CD4-positive, alpha-beta T cell (primary cell): ENCODE results near the gene NR1D2. TPM values are rescaled to one million over a fixed set of nuclear protein-coding genes. Genes with fewer than 3 reads are reported as not detected.

ENCODE experiments used
- ATAC-seq: fragments of 200-7000 bp; cut with Tn5 transposase; one replicate; pipeline ENCODE4 v1.10.0; 2022; ENCODE audit warnings: mild to moderate bottlenecking; ENCODE audit not compliant: poor library complexity
- CTCF ChIA-PET: fragments of 350-600 bp; sonication (Branson Sonifier 250); formaldehyde crosslinking; loops from one replicate; lab custom pipeline; 2021; ENCODE audit warnings: antibody characterized with exemption, inconsistent platforms; lab: Charles Lee
- POLR2A ChIA-PET: fragments of 350-600 bp; sonication (Branson Sonifier 250); formaldehyde crosslinking; loops from one replicate; lab custom pipeline; 2021; ENCODE audit warnings: antibody characterized with exemption, inconsistent platforms; lab: Charles Lee
- DNase-seq, 14 experiments: peaks; one replicate each; pipeline ENCODE4 v3.0.0-alpha.2; 2013 to 2020; ENCODE audit warnings: mixed read lengths in 2 of 14
- H3K27ac ChIP-seq, 2 donors: one replicate each; pipeline versions ENCODE4 v1.5.1 to v1.7.0; 2013; ENCODE audit warnings: low read length in 2 of 2, low read depth in 1 of 2, mild to moderate bottlenecking in 1 of 2
- H3K27me3 ChIP-seq, 2 experiments: 1 replicate in 1 of 2; 2 replicates in 1 of 2; pipeline versions ENCODE4 v1.6.1 to v1.7.0; 2013; ENCODE audit warnings: low read length in 2 of 2, control low read depth in 1 of 2, mild to moderate bottlenecking in 1 of 2, moderate library complexity in 1 of 2; ENCODE audit not compliant: insufficient read depth in 2 of 2, control insufficient read depth in 1 of 2
- H3K36me3 ChIP-seq: one replicate; pipeline ENCODE4 v1.6.1; 2013; ENCODE audit warnings: low read length, control low read depth; ENCODE audit not compliant: insufficient read depth
- H3K4me1 ChIP-seq: one replicate; pipeline ENCODE4 v1.6.1; 2013; ENCODE audit warnings: low read length, control low read depth; ENCODE audit not compliant: insufficient read depth
- H3K4me3 ChIP-seq: one replicate; pipeline ENCODE4 v1.5.1; 2013; ENCODE audit warnings: mild to moderate bottlenecking, low read length, moderate library complexity
- H3K9me3 ChIP-seq, 2 experiments: 1 replicate in 1 of 2; 2 replicates in 1 of 2; pipeline versions ENCODE4 v1.6.1 to v1.7.0; 2013; ENCODE audit warnings: low read length in 2 of 2, mild to moderate bottlenecking in 2 of 2, control low read depth in 1 of 2, moderate library complexity in 1 of 2; ENCODE audit not compliant: control insufficient read depth in 1 of 2, insufficient read depth in 1 of 2
- H3K27ac Mint-ChIP-seq: one replicate; pipeline ENCODE4 v1.8.0; 2020; ENCODE audit warnings: mixed read lengths
- H3K27me3 Mint-ChIP-seq: one replicate; pipeline ENCODE4 v1.8.0; 2021; ENCODE audit warnings: mixed read lengths
- H3K36me3 Mint-ChIP-seq: one replicate; pipeline ENCODE4 v1.8.0; 2021; ENCODE audit warnings: low read depth, mixed read lengths
- H3K4me1 Mint-ChIP-seq: one replicate; pipeline ENCODE4 v1.8.0; 2021; ENCODE audit warnings: low read depth, mixed read lengths
- H3K4me3 Mint-ChIP-seq: one replicate; pipeline ENCODE4 v1.8.0; 2020; ENCODE audit warnings: mild to moderate bottlenecking, mixed read lengths
- H3K9me3 Mint-ChIP-seq: one replicate; pipeline ENCODE4 v1.8.0; 2020; ENCODE audit warnings: mixed read lengths
- CTCF ChIP-seq: fragments of 200-600 bp; IDR thresholded peaks from one replicate; pipeline ENCODE4 v1.8.0; 2022; ENCODE audit warnings: antibody characterized with exemption, mild to moderate bottlenecking
- intact Hi-C, 2 experiments: fragments of 100-400 bp; cut with DNase I in 1 of 2; cut with micrococcal nuclease in 1 of 2; formaldehyde crosslinking; loops; one replicate each; pipeline versions ENCODE4 v1.15.1 to v1.9.0; 2023 to 2025; cut with DNase I, micrococcal nuclease
- total RNA-seq, 174 experiments: library from RNA in 2 of 174; stranded (reverse) in 2 of 174; gene quantifications; one replicate each; pipeline ENCODE4 v1.2.3 and lab custom pipeline; 2021 to 2026

Gene NR1D2
- total RNA-seq, 2 experiments from 2014 or later = 111 to 113 TPM

DNA sequence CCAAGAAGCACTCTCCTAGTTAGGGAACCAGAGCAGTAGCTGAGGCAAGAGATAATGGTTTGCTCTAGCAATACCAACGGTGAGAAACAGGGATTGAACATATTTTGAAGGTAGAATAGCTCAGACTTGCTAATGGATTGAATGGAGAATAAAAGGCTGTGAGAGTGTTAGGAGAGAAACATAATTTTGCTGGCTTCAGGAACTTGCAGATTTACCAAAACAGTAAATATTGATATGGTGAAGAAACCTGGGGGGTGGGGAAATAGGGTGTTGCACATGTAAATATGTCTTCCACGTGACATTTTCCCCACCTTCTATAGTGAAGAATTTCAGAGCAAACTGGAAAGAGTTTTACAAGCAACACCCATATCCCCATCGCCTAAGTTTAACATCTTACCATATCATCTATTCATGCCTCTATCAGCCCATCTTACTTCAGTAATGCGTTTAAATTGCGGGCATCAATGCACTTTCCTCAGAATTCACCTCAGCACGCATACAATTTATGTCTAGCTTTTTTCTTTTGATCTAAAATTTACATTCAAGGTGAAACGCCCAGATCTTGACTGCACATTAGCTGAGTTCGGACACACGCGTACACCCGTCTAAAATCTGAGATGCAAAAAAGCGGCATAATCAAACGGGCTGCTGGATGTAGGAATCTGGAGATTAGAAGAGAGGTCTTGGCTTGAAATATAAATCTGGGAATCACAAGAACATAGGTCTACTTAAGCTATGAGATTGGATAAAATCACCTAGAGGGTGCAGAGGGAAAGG is 891 bp upstream of the NR1D2 start:
- H3K36me3 Mint-ChIP-seq = peaks cover 19% of the 10 kb centered on the region
- ChIA-PET CTCF (no interaction called here), POLR2A (interaction anchor here (0.6 to 2.0 kb wide), 5 partner anchors 20 to 615 kb away, joined by 3 to 63 read pairs (median 4); partner anchors contain the start of genes NKIRAS1 and RPL15)
- DNase-seq (peak in 2 of 14 experiments; percentile 35 to 38), ATAC-seq (no peak)
- peaks cover 6% of the 10 kb centered on the region for H3K36me3 ChIP-seq
- no peaks in the 10 kb centered on the region for H3K27me3 Mint-ChIP-seq
- H3K4me3 ChIP-seq = peak overlapping the region; percentile 77
- peak overlapping the region; percentile 95 for H3K4me3 Mint-ChIP-seq
- H3K9me3 ChIP-seq = no peaks in the 10 kb centered on the region
- H3K9me3 Mint-ChIP-seq = no peaks in the 10 kb centered on the region
- peak overlapping the region; percentile 96 for H3K27ac Mint-ChIP-seq
- peaks cover 22% of the 10 kb centered on the region for H3K4me1 ChIP-seq
- no peaks in the 10 kb centered on the region for H3K27me3 ChIP-seq
- intact Hi-C loops = loop anchor here (1.0 to 10.0 kb wide), 4 partner anchors 55 to 1851 kb away; partner anchors contain the start of genes OXSM (in 1 of the 2), UBE2E1 (in 1 of the 2) and UBE2E2 (in 1 of the 2)
- no peak for TF ChIP-seq CTCF
- peaks cover 40% of the 10 kb centered on the region for H3K4me1 Mint-ChIP-seq
- H3K27ac ChIP-seq = no peak overlapping the region

- ATAC-seq = no peak
- ChIA-PET POLR2A (interaction anchor here (1.1 to 6.6 kb wide), 3 partner anchors 25 to 47 kb away, joined by 3 to 95 read pairs (median 5); partner anchors contain the start of genes NKIRAS1 and RPL15), CTCF (no interaction called here)
- DNase-seq = no peak
- Histone ChIP-seq H3K27ac (peak overlapping the region; percentile 74 to 78), H3K4me3 (peak overlapping the region; percentile 34), H3K36me3 (peaks cover 6% of the 10 kb centered on the region), H3K9me3 (no peaks in the 10 kb centered on the region), H3K4me1 (peaks cover 32% of the 10 kb centered on the region), H3K27me3 (no peaks in the 10 kb centered on the region)
- Mint-ChIP-seq H3K27me3 (no peaks in the 10 kb centered on the region), H3K9me3 (no peaks in the 10 kb centered on the region), H3K4me3 (peak overlapping the region; percentile 81), H3K4me1 (peaks cover 54% of the 10 kb centered on the region), H3K27ac (peak overlapping the region; percentile 92), H3K36me3 (peaks cover 19% of the 10 kb centered on the region)
- no peak for TF ChIP-seq CTCF
- intact Hi-C loops = loop anchor here (1.0 to 10.0 kb wide), 5 partner anchors 28 to 1849 kb away; partner anchors contain the start of genes RPL15 (in 2 of the 2), OXSM (in 1 of the 2), UBE2E1 (in 1 of the 2) and UBE2E2 (in 1 of the 2)
Measured at GRCh38 chr3:23945663-23945912, 502 bp downstream of the NR1D2 start.

- peak overlapping the region; percentile 89 for H3K4me3 Mint-ChIP-seq
- POLR2A ChIA-PET = interaction anchor here (0.7 to 6.6 kb wide), 6 partner anchors 12 to 136 kb away, joined by 3 to 95 read pairs (median 4); partner anchors contain the start of genes NKIRAS1 and RPL15
- H3K27me3 Mint-ChIP-seq = no peaks in the 10 kb centered on the region
- CTCF ChIA-PET = no interaction called here
- no peaks in the 10 kb centered on the region for H3K27me3 ChIP-seq
- peak overlapping the region; percentile 92 for H3K27ac Mint-ChIP-seq
- H3K4me3 ChIP-seq = peak overlapping the region; percentile 95
- intact Hi-C loops = loop anchor here (1.0 to 10.0 kb wide), 5 partner anchors 29 to 1849 kb away; partner anchors contain the start of genes RPL15 (in 2 of the 2), OXSM (in 1 of the 2), UBE2E1 (in 1 of the 2) and UBE2E2 (in 1 of the 2)
- peaks cover 58% of the 10 kb centered on the region for H3K4me1 Mint-ChIP-seq
- no peaks in the 10 kb centered on the region for H3K9me3 Mint-ChIP-seq
- H3K36me3 ChIP-seq = peaks cover 6% of the 10 kb centered on the region
- peak; percentile 94 to 99 (median 98) for DNase-seq
- peak overlapping the region; percentile 78 to 92 for H3K27ac ChIP-seq
- peak; percentile 74 for ATAC-seq
- no peaks in the 10 kb centered on the region for H3K9me3 ChIP-seq
- peaks cover 19% of the 10 kb centered on the region for H3K36me3 Mint-ChIP-seq
- TF ChIP-seq CTCF = no peak
- H3K4me1 ChIP-seq = peaks cover 36% of the 10 kb centered on the region
Measured at GRCh38 chr3:23945913-23946687, 1.0 kb downstream of the NR1D2 start.
